Measurements from ENCODE around the gene BRCA1. TPM values are rescaled to one million over a fixed set of nuclear protein-coding genes. Genes with fewer than 3 reads are reported as not detected.

Gene BRCA1
- total RNA-seq, 1 experiment from 2014 or later = 44.1 TPM

GRCh38 chr17:43074869-43075268 lies 50.3 kb downstream of the BRCA1 start:
- Histone ChIP-seq H3K9ac (ENCODE audit: low read length) (no peak overlapping the region), H3K4me2 (ENCODE audit: low read length) (no peak overlapping the region), H4K20me1 (ENCODE audit: insufficient read depth) (no peaks in the 10 kb centered on the region), H3K27me3 (ENCODE audit: insufficient read depth, low read length) (no peaks in the 10 kb centered on the region), H3K79me2 (ENCODE audit: insufficient read depth, low read length) (no peaks in the 10 kb centered on the region), H3K4me1 (ENCODE audit: control insufficient read depth in 1 of 2, insufficient read depth in 2 of 2, low read length in 2 of 2) (no peaks in the 10 kb centered on the region), H3K9me3 (ENCODE audit: control insufficient read depth in 1 of 2, insufficient read depth in 1 of 2, low read depth in 1 of 2, low read length in 2 of 2) (no peaks in the 10 kb centered on the region), H3K36me3 (ENCODE audit: control insufficient read depth in 1 of 2, insufficient read depth in 2 of 2, low read length in 2 of 2) (peaks cover 10 to 20% of the 10 kb centered on the region in 2 experiments; a peak in 3 of 4 replicates), H2AFZ (ENCODE audit: low read depth, low read length, poor library complexity, severe bottlenecking) (no peak overlapping the region), H3K27ac (ENCODE audit: low read depth, low read length) (no peak overlapping the region), H3K9me2 (ENCODE audit: insufficient read depth) (no peaks in the 10 kb centered on the region), H3K4me3 (replicated peaks in 1 of 2; ENCODE audit: low read depth in 1 of 2, low read length in 2 of 2) (no peak overlapping the region)
- TF ChIP-seq CEBPB (IDR thresholded peaks at IDR 0.05; ENCODE audit: low read depth) = no peak
- no peak for TF ChIP-seq ZNF274 (IDR thresholded peaks at IDR 0.05; ENCODE audit: low read depth, low read length)
- TF ChIP-seq ATF3 (IDR thresholded peaks at IDR 0.05) = no peak
- no peak for TF ChIP-seq JUND (IDR thresholded peaks at IDR 0.05)
- TF ChIP-seq EZH2 (IDR thresholded peaks at IDR 0.05) = no peak
- TF ChIP-seq CBX3 (IDR thresholded peaks at IDR 0.05; ENCODE audit: low read depth) = no peak
- ChIA-PET RAD21 (ENCODE audit: low non-redundant PET in 1 of 2, low total read pairs in 2 of 2, uncharacterized antibody in 2 of 2, unreplicated experiment in 2 of 2) (no interaction called here), POLR2A (no interaction called here), CTCF (no interaction called here)
- intact Hi-C loops (cut with micrococcal nuclease) = no loop called here
- DNase-seq (ENCODE audit: low read depth, low spot score) (no peak), ATAC-seq (no peak)
- no TSS peak for BruUV-seq (replicated peaks)

GRCh38 chr17:43070872-43071271 lies 54.3 kb downstream of the BRCA1 start:
- Histone ChIP-seq H3K4me3 (replicated peaks in 1 of 2; ENCODE audit: low read depth in 1 of 2, low read length in 2 of 2) (no peak overlapping the region), H3K4me1 (ENCODE audit: control insufficient read depth in 1 of 2, insufficient read depth in 2 of 2, low read length in 2 of 2) (no peaks in the 10 kb centered on the region), H3K27ac (ENCODE audit: low read depth, low read length) (no peak overlapping the region), H3K79me2 (ENCODE audit: insufficient read depth, low read length) (no peaks in the 10 kb centered on the region), H3K9ac (ENCODE audit: low read length) (no peak overlapping the region), H2AFZ (ENCODE audit: low read depth, low read length, poor library complexity, severe bottlenecking) (no peak overlapping the region), H3K9me3 (ENCODE audit: control insufficient read depth in 1 of 2, insufficient read depth in 1 of 2, low read depth in 1 of 2, low read length in 2 of 2) (no peaks in the 10 kb centered on the region), H3K36me3 (ENCODE audit: control insufficient read depth in 1 of 2, insufficient read depth in 2 of 2, low read length in 2 of 2) (peaks cover 8 to 20% of the 10 kb centered on the region in 2 experiments; a peak in 3 of 4 replicates), H4K20me1 (ENCODE audit: insufficient read depth) (no peaks in the 10 kb centered on the region), H3K9me2 (ENCODE audit: insufficient read depth) (no peaks in the 10 kb centered on the region), H3K27me3 (ENCODE audit: insufficient read depth, low read length) (no peaks in the 10 kb centered on the region), H3K4me2 (ENCODE audit: low read length) (no peak overlapping the region)
- ChIA-PET POLR2A (no interaction called here), RAD21 (ENCODE audit: low non-redundant PET in 1 of 2, low total read pairs in 2 of 2, uncharacterized antibody in 2 of 2, unreplicated experiment in 2 of 2) (no interaction called here), CTCF (no interaction called here)
- TF ChIP-seq YY1 (IDR thresholded peaks at IDR 0.05; ENCODE audit: extremely low read depth, insufficient replicate concordance, low read depth, low read length) = no peak
- no peak for TF ChIP-seq CBX3 (IDR thresholded peaks at IDR 0.05; ENCODE audit: low read depth)
- TF ChIP-seq ATF3 (IDR thresholded peaks at IDR 0.05) = no peak
- TF ChIP-seq JUND (IDR thresholded peaks at IDR 0.05) = no peak
- no peak for TF ChIP-seq EZH2 (IDR thresholded peaks at IDR 0.05)
- TF ChIP-seq CEBPB (IDR thresholded peaks at IDR 0.05; ENCODE audit: low read depth) = no peak
- no peak for TF ChIP-seq MAX (IDR thresholded peaks at IDR 0.05)
- TF ChIP-seq SRF (IDR thresholded peaks at IDR 0.05; ENCODE audit: low read depth) = no peak
- TF ChIP-seq EZH2phosphoT487 (IDR thresholded peaks at IDR 0.05; ENCODE audit: borderline replicate concordance) = no peak
- TF ChIP-seq REST (IDR thresholded peaks at IDR 0.05; ENCODE audit: low read depth) = no peak
- no peak for TF ChIP-seq SP1 (IDR thresholded peaks at IDR 0.05; ENCODE audit: low read depth)
- TF ChIP-seq EGR1 (IDR thresholded peaks at IDR 0.05; ENCODE audit: low read depth) = no peak
- TF ChIP-seq POLR2A (IDR thresholded peaks at IDR 0.05; ENCODE audit: borderline replicate concordance, extremely low read depth, insufficient read depth, insufficient read length) = no peak
- BruUV-seq (replicated peaks) = no TSS peak
- ATAC-seq = no peak
- DNase-seq (ENCODE audit: low read depth, low spot score) = no peak
- intact Hi-C loops (cut with micrococcal nuclease) = no loop called here
